Measurements from ENCODE around the gene NAV2.

NAV2 gene

DNA sequence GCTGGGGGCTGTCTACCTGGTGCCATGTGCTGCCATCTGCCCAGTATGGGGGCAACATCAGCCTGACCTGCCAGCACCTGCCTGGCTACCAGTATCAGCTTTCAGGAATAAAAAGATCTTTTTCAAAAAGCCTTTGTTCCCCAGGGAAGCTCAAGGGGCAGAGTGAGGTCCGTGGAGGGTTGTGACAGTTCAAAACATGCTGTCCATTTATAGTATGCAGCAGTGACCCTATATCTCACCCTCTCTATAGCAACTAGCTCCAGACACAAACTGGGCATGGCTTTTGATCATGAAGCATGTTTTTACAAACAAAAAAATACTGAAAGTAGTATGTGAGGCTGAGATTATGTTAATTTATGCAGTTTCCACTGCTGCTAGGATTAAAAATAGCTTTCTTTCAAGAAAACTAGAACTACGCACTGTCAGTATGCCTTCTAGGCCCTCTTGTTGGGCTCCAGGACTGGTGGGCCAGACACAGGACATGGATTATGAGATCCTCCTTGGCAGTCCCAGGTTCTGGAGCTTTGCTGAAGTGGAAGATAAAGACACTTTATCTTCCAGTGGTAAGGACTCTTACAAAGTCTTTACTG is 23.4 kb downstream of the NAV2 start:
- FAIRE-seq, result no peak
- no peak for DNase-seq (ENCODE audit: insufficient read length, low spot score)
- TF ChIP-seq POLR2A (IDR thresholded peaks at IDR 0.05; ENCODE audit: low read depth, low read length), result no peak

- no peak for FAIRE-seq
Observed at GRCh38 chr11:19736831-19737230, 24.2 kb downstream of the NAV2 start.

DNA sequence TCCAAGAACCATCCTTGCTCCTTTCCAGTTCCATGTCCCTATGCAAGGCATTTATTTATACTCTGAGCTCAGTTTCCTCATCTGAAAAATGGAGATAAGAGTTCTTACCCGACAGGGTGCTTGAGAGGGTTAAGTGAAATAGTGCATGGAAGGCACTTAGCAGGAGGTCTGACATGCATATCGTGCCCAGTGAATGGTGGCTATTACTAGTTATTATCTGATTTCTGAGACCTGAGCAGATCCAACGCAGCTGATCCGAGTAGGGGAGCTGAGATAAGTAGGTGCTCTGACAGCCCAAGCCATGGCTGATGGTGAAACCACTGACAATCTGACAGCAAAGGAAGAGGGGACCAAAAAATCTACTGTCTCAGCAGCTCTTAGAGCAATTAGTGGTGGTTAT is 24.9 kb downstream of the NAV2 start:
- FAIRE-seq (no peak), DNase-seq (ENCODE audit: insufficient read length, low spot score) (no peak)
- no peak for TF ChIP-seq POLR2A (IDR thresholded peaks at IDR 0.05; ENCODE audit: low read depth, low read length)

More at GRCh38 chr11:19736831-19737230, 24.2 kb downstream of the NAV2 start:
- DNase-seq (ENCODE audit: insufficient read length, low spot score), result no peak
- no peak for TF ChIP-seq POLR2A (IDR thresholded peaks at IDR 0.05; ENCODE audit: low read depth, low read length)

GRCh38 chr11:19738124-19738523 is 25.5 kb downstream of the NAV2 start:
- no peak for TF ChIP-seq POLR2A (IDR thresholded peaks at IDR 0.05; ENCODE audit: low read depth, low read length)
- FAIRE-seq (no peak), DNase-seq (ENCODE audit: insufficient read length, low spot score) (no peak)

DNA sequence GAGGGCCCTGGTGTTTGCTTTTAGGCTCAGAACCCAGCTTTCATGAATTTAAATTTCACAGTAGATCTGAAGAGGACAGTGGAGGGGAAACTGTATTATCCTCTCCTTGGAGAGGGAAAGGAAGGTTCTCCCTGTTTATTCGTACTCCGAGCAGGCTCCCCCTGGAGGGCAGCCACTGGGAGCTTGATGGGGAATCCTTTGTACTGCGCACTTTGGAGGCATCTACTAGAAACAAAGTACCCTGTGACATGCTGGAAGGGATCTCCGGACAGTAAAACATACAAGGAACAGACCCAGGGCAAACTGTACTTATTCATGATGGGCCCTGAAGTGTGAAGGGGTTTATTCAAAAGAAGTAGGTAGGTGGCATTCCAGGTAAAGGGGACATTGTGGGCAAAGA is 27.2 kb downstream of the NAV2 start:
- TF ChIP-seq POLR2A (IDR thresholded peaks at IDR 0.05; ENCODE audit: low read depth, low read length), result no peak
- FAIRE-seq (no peak), DNase-seq (ENCODE audit: insufficient read length, low spot score) (no peak)

DNA sequence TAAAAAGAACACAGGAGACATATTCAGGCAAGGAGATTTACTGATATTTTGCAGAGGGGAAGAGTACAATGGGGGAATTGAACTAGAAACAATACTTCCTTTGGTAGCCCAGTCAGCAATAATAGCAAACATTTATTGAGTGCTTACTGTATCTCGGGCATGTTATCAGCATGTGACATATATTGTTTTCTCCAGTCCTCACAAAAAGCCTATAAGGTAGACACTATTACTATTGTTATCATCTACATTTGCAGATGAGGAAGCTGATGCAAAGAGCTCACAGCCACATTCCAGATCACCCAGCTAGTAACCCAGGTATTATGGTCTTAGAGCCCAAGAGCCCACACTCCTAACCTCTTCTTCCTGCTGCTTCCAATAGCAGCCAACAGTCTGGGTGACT is 27.9 kb downstream of the NAV2 start:
- FAIRE-seq, result no peak
- no peak for TF ChIP-seq POLR2A (IDR thresholded peaks at IDR 0.05; ENCODE audit: low read depth, low read length)

DNA sequence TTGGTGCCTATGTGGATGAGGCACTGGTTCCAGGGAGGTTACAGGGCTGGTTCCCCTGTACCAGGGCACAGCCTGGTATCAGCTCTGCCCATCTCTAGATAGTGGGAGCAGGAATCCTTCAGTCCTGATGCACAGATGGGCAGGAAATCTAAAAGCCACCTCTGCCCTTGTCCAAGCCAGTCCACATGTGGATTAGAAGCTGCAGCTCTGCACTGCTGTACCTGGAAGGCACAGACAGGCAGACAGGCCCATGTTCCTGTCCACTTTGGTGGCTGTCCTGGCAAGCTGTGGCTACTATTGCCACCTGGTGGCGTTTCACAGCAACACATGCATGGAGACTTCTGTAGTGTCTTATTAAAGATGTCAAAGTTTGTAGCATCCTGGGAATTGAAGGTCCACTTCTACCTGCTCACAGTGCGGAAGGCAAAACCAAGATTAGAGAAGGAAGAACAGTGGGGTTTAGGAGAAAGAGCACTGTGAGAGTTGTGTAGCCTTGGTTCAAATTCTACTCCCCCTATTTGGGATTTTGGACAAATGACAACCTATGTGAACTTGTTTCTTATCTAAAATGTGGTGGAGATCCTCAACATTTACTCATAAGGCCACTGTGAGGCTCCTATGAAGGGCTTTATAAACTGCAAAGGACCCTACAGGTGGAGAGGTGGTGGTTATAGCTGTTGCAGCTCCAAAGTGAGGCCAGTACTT is 30.1 kb downstream of the NAV2 start:
- FAIRE-seq (peak; percentile 48), DNase-seq (ENCODE audit: insufficient read length, low spot score) (no peak)
- TF ChIP-seq POLR2A (IDR thresholded peaks at IDR 0.05; ENCODE audit: low read depth, low read length), result no peak

More for the DNA sequence above, 27.9 kb downstream of the NAV2 start:
- no peak for DNase-seq (ENCODE audit: insufficient read length, low spot score)

GRCh38 chr11:19743622-19744021 is 31.0 kb downstream of the NAV2 start:
- DNase-seq (ENCODE audit: insufficient read length, low spot score), result no peak
- FAIRE-seq, result no peak
- TF ChIP-seq POLR2A (IDR thresholded peaks at IDR 0.05; ENCODE audit: low read depth, low read length), result no peak

DNA sequence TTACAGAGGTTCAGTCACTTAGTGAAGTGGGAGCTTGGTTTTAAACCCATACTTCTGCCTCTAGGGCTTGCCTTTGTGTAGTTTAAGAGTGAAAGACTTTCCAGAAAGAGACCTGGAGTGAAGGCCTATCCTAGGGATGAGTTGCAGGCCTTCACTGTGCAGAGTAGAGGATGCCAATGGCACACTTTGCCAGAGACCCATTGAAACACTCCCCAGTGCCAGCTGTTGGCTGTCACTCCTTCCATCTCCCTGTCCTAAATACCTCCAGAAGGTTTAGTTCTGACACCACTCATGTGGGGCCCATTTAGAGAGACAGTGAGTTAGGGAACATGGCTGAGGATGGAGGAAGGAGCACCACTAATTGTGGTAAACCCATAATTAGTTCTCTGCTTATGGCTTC is 31.5 kb downstream of the NAV2 start:
- FAIRE-seq (no peak), DNase-seq (ENCODE audit: insufficient read length, low spot score) (no peak)
- TF ChIP-seq POLR2A (IDR thresholded peaks at IDR 0.05; ENCODE audit: low read depth, low read length), result no peak

- DNase-seq (ENCODE audit: insufficient read length, low spot score) (no peak), FAIRE-seq (no peak)
- no peak for TF ChIP-seq POLR2A (IDR thresholded peaks at IDR 0.05; ENCODE audit: low read depth, low read length)
Observed at GRCh38 chr11:19746086-19746485, 33.4 kb downstream of the NAV2 start.

DNA sequence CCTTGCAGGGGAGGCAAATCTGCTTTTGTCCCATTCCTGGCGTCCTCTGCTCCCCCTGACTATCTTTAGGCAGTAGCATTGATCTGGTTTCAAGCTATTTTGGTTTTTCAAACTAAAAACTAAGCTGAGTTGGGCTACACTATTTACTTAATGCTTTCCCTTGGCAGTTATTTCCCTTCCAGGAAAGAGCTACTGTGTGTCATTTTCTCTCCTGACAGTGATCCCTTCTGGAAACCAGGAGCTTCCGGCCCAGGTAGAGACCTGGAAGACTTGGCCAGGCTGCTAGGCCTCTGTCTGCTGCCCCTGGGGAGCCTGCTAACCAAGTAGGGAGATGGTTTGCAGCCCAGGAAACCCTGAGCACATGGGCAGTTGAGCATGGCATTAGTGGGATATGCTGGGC is 35.0 kb downstream of the NAV2 start:
- DNase-seq (ENCODE audit: insufficient read length, low spot score) (no peak), FAIRE-seq (no peak)
- TF ChIP-seq POLR2A (IDR thresholded peaks at IDR 0.05; ENCODE audit: low read depth, low read length), result no peak

DNA sequence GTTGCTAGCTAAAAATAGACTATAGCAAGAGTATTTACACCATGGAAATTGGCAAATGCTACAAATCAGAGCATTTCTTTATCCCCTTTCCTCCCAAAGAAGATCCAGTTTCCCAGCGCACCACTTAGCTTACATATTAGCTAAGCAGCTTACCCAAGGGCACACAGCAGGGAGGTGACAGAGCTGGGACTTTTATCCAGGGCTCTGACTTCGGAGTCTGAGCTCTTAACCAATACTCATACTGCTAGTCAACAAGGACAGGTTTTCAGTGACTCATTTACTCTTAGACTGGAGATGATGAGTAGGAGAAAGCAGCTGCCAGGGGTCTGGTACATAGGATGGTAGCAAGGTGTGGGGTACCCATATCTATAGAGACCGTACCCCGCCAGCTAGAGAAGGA is 38.4 kb downstream of the NAV2 start:
- no peak for DNase-seq (ENCODE audit: insufficient read length, low spot score)
- TF ChIP-seq POLR2A (IDR thresholded peaks at IDR 0.05; ENCODE audit: low read depth, low read length), result no peak
- no peak for FAIRE-seq

DNA sequence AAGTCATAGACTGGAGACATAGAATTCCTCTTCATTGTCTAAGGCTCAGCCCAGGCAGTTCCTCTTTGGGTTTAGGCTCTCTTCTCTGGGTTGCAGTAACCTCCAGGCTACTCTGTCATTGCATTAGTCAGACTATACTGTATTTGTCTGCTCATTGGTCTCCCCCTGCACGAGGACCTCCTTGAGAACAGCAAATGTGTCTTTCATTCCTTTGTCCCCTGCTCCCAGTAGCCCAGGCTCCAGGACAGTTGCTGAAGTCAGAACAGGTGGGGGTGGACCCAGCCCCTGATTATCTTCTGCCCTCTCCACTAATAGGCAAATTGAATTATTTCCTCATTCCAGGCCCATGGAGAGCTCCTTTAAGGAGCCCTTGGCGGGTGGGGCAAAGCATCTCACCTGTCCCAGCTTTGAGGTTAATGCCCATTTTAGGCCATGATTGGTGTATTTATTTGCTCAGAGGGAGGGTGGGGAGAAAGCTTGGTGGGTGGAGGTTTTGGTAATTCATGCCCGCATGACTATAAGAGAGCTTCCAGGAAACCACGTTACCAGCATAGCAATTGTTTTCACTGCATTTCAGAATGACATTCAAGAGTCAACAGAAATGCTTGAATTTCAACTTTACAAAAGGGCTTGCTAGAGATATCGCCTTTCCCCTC is 40.9 kb downstream of the NAV2 start:
- FAIRE-seq, result no peak
- no peak for TF ChIP-seq POLR2A (IDR thresholded peaks at IDR 0.05; ENCODE audit: low read depth, low read length)
- no peak for DNase-seq (ENCODE audit: insufficient read length, low spot score)

GRCh38 chr11:19756675-19757475 is 44.2 kb downstream of the NAV2 start:
- no peak for FAIRE-seq
- no peak for TF ChIP-seq POLR2A (IDR thresholded peaks at IDR 0.05; ENCODE audit: low read depth, low read length)
- no peak for DNase-seq (ENCODE audit: insufficient read length, low spot score)

Measured in H54 (cell line).